AG09319 (cell line): Measurements from ENCODE around the gene GINS3.
"Not testable (repeated sequence)": the region's sequence is repeated elsewhere in the genome, so short reads cannot be mapped to it uniquely, and the experiment has no call there.

ENCODE experiments used
- DNase-seq: peaks from one replicate; pipeline ENCODE4 v3.0.0-alpha.2; 2010; ENCODE audit warnings: low read depth; ENCODE audit errors: extremely low read depth
- CTCF ChIP-seq: IDR thresholded peaks from 2 replicates; pipeline ENCODE4 v1.5.1; 2011; ENCODE audit warnings: low read depth, mild to moderate bottlenecking, inconsistent platforms, low read length, moderate library complexity

Gene GINS3

GRCh38 chr16:58411736-58412614, 19.7 kb downstream of the GINS3 start:
- DNase-seq = no peak
- TF ChIP-seq CTCF = no peak

GRCh38 chr16:58412615-58412970, 20.3 kb downstream of the GINS3 start:
- not testable (repeated sequence) for DNase-seq

DNA sequence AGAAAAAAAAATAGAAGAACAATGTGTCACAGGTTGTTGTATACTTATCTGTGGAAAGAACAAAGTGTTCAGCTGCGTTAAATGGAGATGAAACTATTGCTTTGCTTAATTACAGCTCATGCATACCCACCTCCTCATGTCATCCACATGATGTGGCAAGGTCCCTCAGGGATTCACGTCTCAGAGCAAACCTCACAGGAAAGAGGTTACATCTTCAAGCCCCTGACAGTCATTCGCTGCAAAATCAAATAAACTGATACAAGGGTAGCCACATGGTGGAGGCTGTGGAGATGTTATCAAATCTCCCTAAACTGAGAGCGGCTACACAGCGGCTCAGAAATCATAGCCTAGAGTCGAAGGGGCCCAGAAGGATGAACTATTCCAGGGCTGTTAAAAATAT, 21.1 kb downstream of the GINS3 start:
- DNase-seq = no peak
- no peak for TF ChIP-seq CTCF

- no peak for TF ChIP-seq CTCF
- DNase-seq = no peak
Observed at GRCh38 chr16:58415003-58415402, 22.7 kb downstream of the GINS3 start.

- DNase-seq = not testable (repeated sequence)
Observed at GRCh38 chr16:58415961-58416360, 23.7 kb downstream of the GINS3 start.

GRCh38 chr16:58417035-58417434, 24.8 kb downstream of the GINS3 start:
- DNase-seq = no peak
- TF ChIP-seq CTCF = no peak

- no peak for DNase-seq
Observed at GRCh38 chr16:58417600-58417999, 25.3 kb downstream of the GINS3 start.

GRCh38 chr16:58418026-58418425, 25.8 kb downstream of the GINS3 start:
- TF ChIP-seq CTCF = no peak
- no peak for DNase-seq

More at GRCh38 chr16:58417600-58417999, 25.3 kb downstream of the GINS3 start:
- TF ChIP-seq CTCF = no peak
